ENCODE measurements around the gene CFHR3. TPM values are rescaled to one million over a fixed set of nuclear protein-coding genes. Genes with fewer than 3 reads are reported as not detected.

CFHR3 gene
- total RNA-seq, result under 1 TPM in 1 of 2 donors, not detected in 1; 0.20 TPM

GRCh38 chr1:196774603-196775002 is at the start of gene CFHR3:
CFHR3 (plus strand) TSS chr1:196774840; CDS start chr1:196774887, 47 bp downstream.
- Histone ChIP-seq H3K27me3 (no peaks in the 10 kb centered on the region), H3K27ac (no peak within 1 kb of the TSS), H3K36me3 (no peaks in the 10 kb centered on the region), H3K9me3 (no peaks in the 10 kb centered on the region), H3K4me3 (no peak within 1 kb of the TSS), H3K4me1 (no peaks in the 10 kb centered on the region)
- TF ChIP-seq CTCF (IDR thresholded peaks at IDR 0.05), result no peak
- DNase-seq (ENCODE audit: low spot score), result no peak

GRCh38 chr1:196732526-196732925 is 42.1 kb upstream of the CFHR3 start:
- Histone ChIP-seq H3K36me3 (peaks cover 7% of the 10 kb centered on the region), H3K4me1 (no peaks in the 10 kb centered on the region), H3K4me3 (no peak overlapping the region), H3K27me3 (no peaks in the 10 kb centered on the region), H3K27ac (no peak overlapping the region), H3K9me3 (no peaks in the 10 kb centered on the region)
- no peak for TF ChIP-seq CTCF (IDR thresholded peaks at IDR 0.05)
- no peak for DNase-seq (ENCODE audit: low spot score)

GRCh38 chr1:196733091-196733970 is 41.3 kb upstream of the CFHR3 start:
- Histone ChIP-seq H3K4me3 (no peak overlapping the region), H3K36me3 (peaks cover 15% of the 10 kb centered on the region), H3K4me1 (no peaks in the 10 kb centered on the region), H3K27me3 (no peaks in the 10 kb centered on the region), H3K27ac (no peak overlapping the region), H3K9me3 (no peaks in the 10 kb centered on the region)
- no peak for TF ChIP-seq CTCF (IDR thresholded peaks at IDR 0.05)
- DNase-seq (ENCODE audit: low spot score), result no peak

- Histone ChIP-seq H3K9me3 (peaks cover 0 to 5% of the 10 kb centered on the region in 2 donors), H3K27ac (no peak overlapping the region), H3K27me3 (no peaks in the 10 kb centered on the region), H3K4me1 (no peaks in the 10 kb centered on the region), H3K4me3 (no peak overlapping the region), H3K36me3 (peaks cover 22% of the 10 kb centered on the region)
- no peak for DNase-seq (ENCODE audit: low spot score)
- no peak for TF ChIP-seq CTCF (IDR thresholded peaks at IDR 0.05)
These were observed 40.6 kb upstream of the CFHR3 start for GRCh38 chr1:196734006-196734405.

- Histone ChIP-seq H3K36me3 (peaks cover 22% of the 10 kb centered on the region), H3K4me1 (no peaks in the 10 kb centered on the region), H3K4me3 (no peak overlapping the region), H3K27ac (no peak overlapping the region), H3K27me3 (no peaks in the 10 kb centered on the region), H3K9me3 (peaks cover 0 to 5% of the 10 kb centered on the region in 2 donors)
- DNase-seq (ENCODE audit: low spot score), result no peak
- TF ChIP-seq CTCF (IDR thresholded peaks at IDR 0.05), result no peak
These were observed 40.2 kb upstream of the CFHR3 start for GRCh38 chr1:196734460-196734859.
